GM08714 (cell line): Measurements from ENCODE around the gene XK.
"Not testable (repeated sequence)": the region's sequence is repeated elsewhere in the genome, so short reads cannot be mapped to it uniquely, and the experiment has no call there.

Experiments
- H3K4me3 ChIP-seq: fragments of 200-500 bp; sonication (Bioruptor generic); 2 replicates; pipeline ENCODE4 v1.5.1; 2014; ENCODE audit warnings: mild to moderate bottlenecking, low read length, inconsistent platforms
- ZNF274 ChIP-seq: IDR thresholded peaks from 2 replicates; pipeline ENCODE4 v1.6.1; 2012; ENCODE audit warnings: mild to moderate bottlenecking, low read depth, low read length

XK gene

GRCh38 chrX:37685381-37686359 is at the start of gene XK:
Gene XK, plus strand, starts transcription at chrX:37685791. Its CDS starts 171 bp downstream, at chrX:37685962.
- H3K4me3 ChIP-seq, result peak within 1 kb of the TSS; percentile 39; the same call in 1 of the 2 replicates
- TF ChIP-seq ZNF274, result no peak

DNA sequence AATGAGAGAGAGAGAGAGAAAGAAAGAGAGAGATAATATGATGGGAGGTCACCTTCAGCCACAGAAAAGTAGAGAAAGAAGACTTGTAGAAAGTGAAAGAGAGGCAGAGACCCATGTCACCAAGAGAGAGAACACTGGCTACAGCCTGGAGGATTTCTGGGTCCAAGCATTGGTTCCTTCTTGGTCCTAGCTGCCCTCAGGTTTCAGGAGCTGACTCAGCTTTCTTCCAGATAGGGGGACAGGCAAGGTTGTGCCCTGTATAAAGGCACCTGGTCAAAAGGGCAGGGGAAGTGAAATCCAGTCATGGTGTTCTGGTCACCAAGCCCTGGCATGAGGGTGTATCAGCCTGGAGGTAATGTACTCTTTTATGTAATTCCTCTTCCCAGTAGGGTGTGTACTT is 47.5 kb upstream of the XK start:
- H3K4me3 ChIP-seq, result no peak overlapping the region
- no peak for TF ChIP-seq ZNF274

DNA sequence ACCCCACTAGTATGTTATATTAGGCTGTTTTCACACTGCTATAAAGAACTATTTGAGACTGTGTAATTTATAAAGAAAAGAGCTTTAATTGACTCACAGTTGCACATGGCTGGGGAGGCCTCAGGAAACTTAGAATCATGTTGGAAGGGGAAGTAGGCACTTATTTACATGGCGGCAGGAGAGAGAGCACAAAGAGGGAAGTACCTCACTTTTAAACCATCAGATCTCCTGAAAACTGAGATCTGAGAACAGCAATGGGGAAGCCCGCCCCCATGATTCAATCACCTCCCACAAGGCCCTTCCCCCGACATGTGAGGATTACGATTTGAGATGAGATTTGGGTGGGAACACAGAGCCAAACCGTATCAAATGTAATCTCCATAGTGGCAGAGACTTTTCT is 45.4 kb upstream of the XK start:
- TF ChIP-seq ZNF274, result no peak
- no peak overlapping the region for H3K4me3 ChIP-seq

- TF ChIP-seq ZNF274, result no peak
- H3K4me3 ChIP-seq, result no peak overlapping the region
Observed at GRCh38 chrX:37641859-37642258, 43.7 kb upstream of the XK start.

- H3K4me3 ChIP-seq, result no peak overlapping the region
- TF ChIP-seq ZNF274, result no peak
Observed at GRCh38 chrX:37644381-37645305, 40.9 kb upstream of the XK start.

- no peak for TF ChIP-seq ZNF274
- no peak overlapping the region for H3K4me3 ChIP-seq
Observed at GRCh38 chrX:37646254-37646653, 39.3 kb upstream of the XK start.

DNA sequence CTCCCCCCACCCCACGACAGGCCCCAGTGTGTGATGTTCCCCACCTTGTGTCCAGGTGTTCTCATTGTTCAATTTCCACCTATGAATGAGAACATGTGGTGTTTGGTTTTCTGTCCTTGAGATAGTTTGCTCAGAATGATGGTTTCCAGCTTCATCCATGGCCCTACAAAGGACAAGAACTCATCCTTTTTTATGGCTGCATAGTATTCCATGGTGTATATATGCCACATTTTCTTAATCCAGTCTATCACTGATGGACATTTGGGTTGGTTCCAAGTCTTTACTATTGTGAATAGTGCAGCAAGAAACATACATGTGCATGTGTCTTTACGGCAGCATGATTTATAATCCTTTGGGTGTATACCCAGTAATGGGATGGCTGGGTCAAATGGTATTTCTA is 34.7 kb upstream of the XK start:
- H3K4me3 ChIP-seq, result not testable (repeated sequence)

DNA sequence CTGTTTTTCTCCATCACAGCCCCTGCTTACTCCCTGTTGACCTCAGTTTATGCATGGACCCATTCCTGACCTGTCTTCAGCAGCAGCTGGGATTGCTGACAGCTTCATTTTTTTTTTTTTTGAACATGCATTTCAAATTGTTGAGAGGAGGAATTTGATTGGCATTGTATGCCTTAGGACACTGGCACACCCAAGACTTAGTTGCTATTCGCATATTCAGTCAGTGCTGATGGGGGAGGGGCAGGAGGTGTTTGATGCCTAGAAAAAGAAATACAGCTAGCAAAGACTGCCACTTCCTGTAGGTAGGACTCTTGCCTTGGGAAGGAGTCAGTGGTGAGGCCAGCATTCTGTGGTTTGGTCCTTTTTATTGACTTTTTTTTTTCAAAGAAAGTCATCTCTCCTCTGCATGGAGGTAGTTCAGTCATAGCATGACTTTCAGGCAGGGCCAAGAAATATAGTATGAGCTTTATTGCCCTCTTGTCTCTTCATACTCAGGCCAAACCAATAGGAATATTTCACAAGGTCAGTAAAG is 33.6 kb upstream of the XK start:
- no peak for TF ChIP-seq ZNF274
- H3K4me3 ChIP-seq, result no peak overlapping the region

GRCh38 chrX:37652589-37653231 is 32.9 kb upstream of the XK start:
- no peak for TF ChIP-seq ZNF274
- no peak overlapping the region for H3K4me3 ChIP-seq

- no peak for TF ChIP-seq ZNF274
- H3K4me3 ChIP-seq, result no peak overlapping the region
Observed at GRCh38 chrX:37653397-37654085, 32.0 kb upstream of the XK start.

GRCh38 chrX:37658343-37659030 is 27.1 kb upstream of the XK start:
- no peak overlapping the region for H3K4me3 ChIP-seq
- no peak for TF ChIP-seq ZNF274

- TF ChIP-seq ZNF274, result no peak
- H3K4me3 ChIP-seq, result no peak overlapping the region
Observed at GRCh38 chrX:37659047-37659446, 26.5 kb upstream of the XK start.

GRCh38 chrX:37662181-37662580 is 23.4 kb upstream of the XK start:
- H3K4me3 ChIP-seq, result no peak overlapping the region
- TF ChIP-seq ZNF274, result no peak

GRCh38 chrX:37666516-37666915 is 19.1 kb upstream of the XK start:
- TF ChIP-seq ZNF274, result no peak

More at GRCh38 chrX:37666516-37666915, 19.1 kb upstream of the XK start:
- H3K4me3 ChIP-seq, result no peak overlapping the region
